SHP77 treated with DMSO at 0.1 percent for 48 hours (cell line): ENCODE data around the gene IFNG-AS1.
A peak's percentile ranks its signal among the peaks of the same experiment; 100 is the strongest.

Source experiments
- DNase-seq: peaks from one replicate; lab custom pipeline; 2025; lab: John Stamatoyannopoulos, UW

IFNG-AS1 gene

GRCh38 chr12:68037616-68038255, 48.5 kb downstream of the IFNG-AS1 start:
- no peak for DNase-seq

GRCh38 chr12:68038650-68039049, 49.4 kb downstream of the IFNG-AS1 start:
- DNase-seq: no peak

GRCh38 chr12:68040450-68041075, 51.3 kb downstream of the IFNG-AS1 start:
- DNase-seq: peak; percentile 46

GRCh38 chr12:68042212-68042699, 53.0 kb downstream of the IFNG-AS1 start:
- no peak for DNase-seq

GRCh38 chr12:68043435-68043834, 54.2 kb downstream of the IFNG-AS1 start:
- DNase-seq: no peak

- DNase-seq: no peak
Measured at GRCh38 chr12:68048648-68049297, 59.5 kb downstream of the IFNG-AS1 start.

GRCh38 chr12:68056300-68056699, 67.1 kb downstream of the IFNG-AS1 start:
- no peak for DNase-seq

- no peak for DNase-seq
Measured at GRCh38 chr12:68063900-68064590, 74.8 kb downstream of the IFNG-AS1 start.

GRCh38 chr12:68065163-68065562, 75.9 kb downstream of the IFNG-AS1 start:
- DNase-seq: no peak

GRCh38 chr12:68065687-68066086, 76.4 kb downstream of the IFNG-AS1 start:
- DNase-seq: no peak

GRCh38 chr12:68067762-68068376, 78.6 kb downstream of the IFNG-AS1 start:
- no peak for DNase-seq

- no peak for DNase-seq
Measured at GRCh38 chr12:68069275-68069674, 80.0 kb downstream of the IFNG-AS1 start.
